Kidney epithelial cell (primary cell): ENCODE data around the gene PRKCD. TPM values are rescaled to one million over a fixed set of nuclear protein-coding genes. Genes with fewer than 3 reads are reported as not detected.

Experiments
- DNase-seq: peaks from one replicate; pipeline ENCODE4 v3.0.0-alpha.2; 2010; ENCODE audit warnings: low read depth
- H3K27me3 ChIP-seq: 2 replicates; pipeline ENCODE4 v1.6.0; 2011; ENCODE audit warnings: low read length; ENCODE audit not compliant: control insufficient read depth, insufficient read depth
- H3K36me3 ChIP-seq: 2 replicates; pipeline ENCODE4 v1.5.1; 2011; ENCODE audit warnings: low read length; ENCODE audit not compliant: control insufficient read depth, insufficient read depth
- H3K4me3 ChIP-seq: 2 replicates; pipeline ENCODE4 v1.5.1; 2011; ENCODE audit warnings: low read depth, mild to moderate bottlenecking, control low read depth, low read length
- total RNA-seq: library from RNA; depleted of rRNA; stranded (reverse); fragments of >200 nt; gene quantifications from 2 replicates; pipeline ENCODE4 v1.2.3, GENCODE V29; 2015
- TF ChIP-seq, protein P1 (sequence below): IDR thresholded peaks from 2 replicates; pipeline ENCODE4 v1.5.1; 2011; ENCODE audit warnings: mild to moderate bottlenecking, moderate library complexity, low read length, control low read depth, inconsistent platforms; ENCODE audit not compliant: insufficient read depth, poor library complexity, severe bottlenecking

Gene PRKCD
- total RNA-seq, 1 donor from 2014 or later, result 6.9 TPM

DNA sequence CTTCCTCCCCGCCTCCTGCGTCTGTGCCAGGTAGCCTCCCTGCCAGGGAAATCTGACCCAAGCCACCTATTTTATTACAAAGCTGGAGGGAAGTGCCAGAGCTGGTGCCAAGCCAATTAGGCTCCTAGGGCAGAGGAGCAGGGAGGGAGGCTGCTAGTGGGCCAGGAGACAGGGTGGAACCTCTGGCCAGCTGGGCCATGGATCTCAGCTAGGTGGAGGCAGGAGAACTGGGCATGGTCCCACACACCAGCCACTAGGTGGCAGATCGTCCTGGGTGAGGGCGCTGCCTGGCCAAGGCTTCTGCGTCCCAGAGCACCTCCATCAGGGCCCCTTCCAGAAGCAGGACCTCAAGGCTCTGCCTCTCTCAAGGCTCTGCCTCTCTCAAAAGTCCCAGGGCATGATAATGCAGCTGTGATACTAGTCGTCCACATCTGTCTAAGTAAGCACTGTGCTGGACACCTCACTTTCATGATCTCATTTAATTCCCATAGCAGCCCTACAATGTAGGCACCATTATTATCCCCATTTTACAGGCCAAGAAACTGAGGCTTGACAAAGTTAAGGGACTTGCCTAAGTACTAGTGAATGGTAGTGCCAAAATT lies 26.3 kb upstream of the PRKCD start:
- Histone ChIP-seq H3K4me3 (no peak overlapping the region), H3K36me3 (no peaks in the 10 kb centered on the region), H3K27me3 (no peaks in the 10 kb centered on the region)
- TF ChIP-seq, protein P1, sequence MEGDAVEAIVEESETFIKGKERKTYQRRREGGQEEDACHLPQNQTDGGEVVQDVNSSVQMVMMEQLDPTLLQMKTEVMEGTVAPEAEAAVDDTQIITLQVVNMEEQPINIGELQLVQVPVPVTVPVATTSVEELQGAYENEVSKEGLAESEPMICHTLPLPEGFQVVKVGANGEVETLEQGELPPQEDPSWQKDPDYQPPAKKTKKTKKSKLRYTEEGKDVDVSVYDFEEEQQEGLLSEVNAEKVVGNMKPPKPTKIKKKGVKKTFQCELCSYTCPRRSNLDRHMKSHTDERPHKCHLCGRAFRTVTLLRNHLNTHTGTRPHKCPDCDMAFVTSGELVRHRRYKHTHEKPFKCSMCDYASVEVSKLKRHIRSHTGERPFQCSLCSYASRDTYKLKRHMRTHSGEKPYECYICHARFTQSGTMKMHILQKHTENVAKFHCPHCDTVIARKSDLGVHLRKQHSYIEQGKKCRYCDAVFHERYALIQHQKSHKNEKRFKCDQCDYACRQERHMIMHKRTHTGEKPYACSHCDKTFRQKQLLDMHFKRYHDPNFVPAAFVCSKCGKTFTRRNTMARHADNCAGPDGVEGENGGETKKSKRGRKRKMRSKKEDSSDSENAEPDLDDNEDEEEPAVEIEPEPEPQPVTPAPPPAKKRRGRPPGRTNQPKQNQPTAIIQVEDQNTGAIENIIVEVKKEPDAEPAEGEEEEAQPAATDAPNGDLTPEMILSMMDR, result peak; percentile 89
- DNase-seq, result no peak

DNA sequence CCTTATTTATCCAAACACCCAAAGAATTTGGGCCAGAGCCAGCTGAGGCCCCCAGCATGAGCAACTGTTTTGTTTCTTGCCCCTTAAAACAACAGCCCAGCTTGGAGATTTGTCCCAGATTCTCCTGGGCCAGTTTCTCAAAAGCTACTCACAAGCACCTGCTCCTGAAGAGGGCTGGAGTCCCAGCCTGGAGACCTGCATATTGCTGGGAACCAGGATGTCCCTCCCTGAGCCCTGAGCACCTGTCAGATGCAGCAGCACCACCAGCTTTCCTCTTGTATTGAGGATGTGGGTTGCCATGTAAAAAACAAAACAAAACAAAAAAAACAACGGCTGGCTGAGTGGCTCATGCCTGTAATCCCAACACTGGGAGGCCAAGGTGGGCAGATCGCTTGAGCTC lies 23.8 kb upstream of the PRKCD start:
- no peaks in the 10 kb centered on the region for H3K27me3 ChIP-seq
- TF ChIP-seq, protein P1, result no peak
- no peak for DNase-seq
- no peak overlapping the region for H3K4me3 ChIP-seq
- no peaks in the 10 kb centered on the region for H3K36me3 ChIP-seq

- H3K36me3 ChIP-seq, result no peaks in the 10 kb centered on the region
- H3K27me3 ChIP-seq, result no peaks in the 10 kb centered on the region
- no peak for DNase-seq
- TF ChIP-seq, protein P1, result no peak
- H3K4me3 ChIP-seq, result no peak overlapping the region
These were observed 23.1 kb upstream of the PRKCD start for GRCh38 chr3:53137835-53138446.

GRCh38 chr3:53139906-53140846 lies 20.8 kb upstream of the PRKCD start:
- Histone ChIP-seq H3K36me3 (no peaks in the 10 kb centered on the region), H3K4me3 (no peak overlapping the region), H3K27me3 (no peaks in the 10 kb centered on the region)
- DNase-seq, result no peak
- TF ChIP-seq, protein P1, result no peak

- Histone ChIP-seq H3K4me3 (no peak overlapping the region), H3K36me3 (no peaks in the 10 kb centered on the region), H3K27me3 (no peaks in the 10 kb centered on the region)
- DNase-seq, result no peak
- TF ChIP-seq, protein P1, result no peak
These were observed 19.9 kb upstream of the PRKCD start for GRCh38 chr3:53140847-53141845.
